SK-N-SH treated with all-trans-retinoic acid at 6 μM for 48 hours (cell line): ENCODE results near the gene WDR7.

ENCODE experiments used
- ATAC-seq: fragments of 200-7000 bp; cut with Tn5 transposase; 3 replicates; pipeline ENCODE4 v1.9.1; 2020; ENCODE audit warnings: mild to moderate bottlenecking, moderate library complexity
- ARNTL ChIP-seq: fragments of 450-650 bp; formaldehyde crosslinking; IDR thresholded peaks from 2 replicates; pipeline ENCODE4 v1.5.0; 2020; ENCODE audit warnings: low read depth, mild to moderate bottlenecking, moderate library complexity, borderline replicate concordance
- BACH2 ChIP-seq: fragments of 250-450 bp; sonication (Bioruptor Pico); IDR thresholded peaks from 2 replicates; pipeline ENCODE4 v1.9.0; 2021; ENCODE audit warnings: mild to moderate bottlenecking, borderline replicate concordance
- CREB5 ChIP-seq: fragments of 250-450 bp; sonication (Bioruptor Pico); IDR thresholded peaks from 2 replicates; pipeline ENCODE4 v1.5.1; 2020; ENCODE audit warnings: low read depth, mild to moderate bottlenecking, moderate library complexity
- CSDC2 ChIP-seq: fragments of 250-450 bp; sonication (Bioruptor Pico); IDR thresholded peaks from 2 replicates; pipeline ENCODE4 v1.5.0; 2020; ENCODE audit warnings: mild to moderate bottlenecking, moderate library complexity
- CSRNP3 ChIP-seq: fragments of 250-450 bp; sonication (Bioruptor Pico); IDR thresholded peaks from 2 replicates; pipeline ENCODE4 v1.5.1; 2021; ENCODE audit warnings: mild to moderate bottlenecking, moderate library complexity
- ESRRG ChIP-seq: fragments of 250-450 bp; sonication (Bioruptor Pico); IDR thresholded peaks from 2 replicates; pipeline ENCODE4 v1.6.1; 2021; ENCODE audit warnings: mild to moderate bottlenecking
- GLIS3 ChIP-seq: fragments of 250-450 bp; sonication (Bioruptor Pico); IDR thresholded peaks from 2 replicates; pipeline ENCODE4 v1.5.0; 2020; ENCODE audit warnings: mild to moderate bottlenecking, moderate library complexity
- ISL1 ChIP-seq: fragments of 250-450 bp; sonication (Bioruptor Pico); IDR thresholded peaks from 2 replicates; pipeline ENCODE4 v2.1.2; 2022; ENCODE audit warnings: mild to moderate bottlenecking, moderate library complexity
- PATZ1 ChIP-seq: fragments of 250-450 bp; sonication (Bioruptor Pico); IDR thresholded peaks from 2 replicates; pipeline ENCODE4 v1.8.0; 2020; ENCODE audit warnings: mild to moderate bottlenecking, moderate library complexity, borderline replicate concordance
- POU6F1 ChIP-seq: fragments of 250-450 bp; sonication (Bioruptor Pico); IDR thresholded peaks from 2 replicates; pipeline ENCODE4 v1.8.0; 2021; ENCODE audit warnings: low read depth, mild to moderate bottlenecking, moderate library complexity, borderline replicate concordance
- PPARA ChIP-seq: fragments of 250-450 bp; sonication (Bioruptor Pico); IDR thresholded peaks from 2 replicates; pipeline ENCODE4 v1.5.0; 2020; ENCODE audit warnings: mild to moderate bottlenecking, borderline replicate concordance
- SNAI2 ChIP-seq: fragments of 250-450 bp; sonication (Bioruptor Pico); IDR thresholded peaks from 2 replicates; pipeline ENCODE4 v1.5.0; 2020; ENCODE audit warnings: mild to moderate bottlenecking, moderate library complexity
- TOX ChIP-seq: fragments of 250-450 bp; sonication (Bioruptor Pico); IDR thresholded peaks from 2 replicates; pipeline ENCODE4 v1.8.0; 2021; ENCODE audit warnings: mild to moderate bottlenecking, moderate library complexity, borderline replicate concordance
- TSHZ2 ChIP-seq: fragments of 250-450 bp; sonication (Bioruptor Pico); IDR thresholded peaks from 2 replicates; pipeline ENCODE4 v1.5.0; 2020; ENCODE audit warnings: mild to moderate bottlenecking, moderate library complexity
- ZC3H10 ChIP-seq: fragments of 250-450 bp; sonication (Bioruptor Pico); IDR thresholded peaks from 2 replicates; pipeline ENCODE4 v1.5.1; 2021; ENCODE audit warnings: mild to moderate bottlenecking, moderate library complexity
- ZFP3 ChIP-seq: fragments of 250-450 bp; sonication (Bioruptor Pico); IDR thresholded peaks from 2 replicates; pipeline ENCODE4 v1.5.0; 2020; ENCODE audit warnings: mild to moderate bottlenecking, moderate library complexity
- ZFP30 ChIP-seq: fragments of 450-650 bp; formaldehyde crosslinking; IDR thresholded peaks from 2 replicates; pipeline ENCODE4 v1.5.0; 2022; ENCODE audit warnings: mild to moderate bottlenecking, moderate library complexity
- ZNF70 ChIP-seq: fragments of 450-650 bp; formaldehyde crosslinking; IDR thresholded peaks from 2 replicates; pipeline ENCODE4 v1.5.0; 2020; ENCODE audit warnings: mild to moderate bottlenecking, moderate library complexity
- ZNF8 ChIP-seq: fragments of 450-650 bp; formaldehyde crosslinking; IDR thresholded peaks from 2 replicates; pipeline ENCODE4 v1.5.0; 2020; ENCODE audit warnings: mild to moderate bottlenecking, moderate library complexity

WDR7 gene

GRCh38 chr18:56684277-56684676 is 33.1 kb downstream of the WDR7 start:
- no peak for ATAC-seq
- TF ChIP-seq CSRNP3 (CRISPR knock-in tag) (no peak), POU6F1 (CRISPR knock-in tag) (no peak), ESRRG (CRISPR knock-in tag) (no peak), ZFP3 (no peak), ZFP30 (CRISPR knock-in tag) (no peak)

- ATAC-seq: peak; percentile 53; the same call in 2 of the 3 replicates
- TF ChIP-seq ZC3H10 (no peak), ISL1 (CRISPR knock-in tag) (peak; percentile 66)
These were observed 40.4 kb downstream of the WDR7 start for GRCh38 chr18:56691530-56691929.

GRCh38 chr18:56696966-56697365 is 45.8 kb downstream of the WDR7 start:
- no peak for ATAC-seq
- TF ChIP-seq ZC3H10 (no peak), BACH2 (CRISPR knock-in tag) (no peak), ZFP30 (CRISPR knock-in tag) (no peak), ISL1 (CRISPR knock-in tag) (no peak), TSHZ2 (CRISPR knock-in tag) (no peak), TOX (no peak), CREB5 (CRISPR knock-in tag) (no peak), ESRRG (CRISPR knock-in tag) (no peak), CSDC2 (CRISPR knock-in tag) (no peak), ZNF70 (CRISPR knock-in tag) (no peak), PATZ1 (CRISPR knock-in tag) (no peak), CSRNP3 (CRISPR knock-in tag) (no peak), GLIS3 (CRISPR knock-in tag) (no peak), ZFP3 (no peak), ZNF8 (no peak), PPARA (CRISPR knock-in tag) (no peak)

GRCh38 chr18:56702946-56703345 is 51.8 kb downstream of the WDR7 start:
- TF ChIP-seq POU6F1 (CRISPR knock-in tag) (no peak), ARNTL (CRISPR knock-in tag) (no peak), SNAI2 (no peak), ISL1 (CRISPR knock-in tag) (no peak), ZC3H10 (no peak), ZFP3 (no peak), PATZ1 (CRISPR knock-in tag) (no peak), TOX (no peak)
- ATAC-seq: peak; percentile 47; the same call in 1 of the 3 replicates
